HG02938 (cell line): ENCODE measurements around the gene FRAS1.
"Not testable (repeated sequence)": the region's sequence is repeated elsewhere in the genome, so short reads cannot be mapped to it uniquely, and the experiment has no call there.

ENCODE experiments used
- ATAC-seq: cut with Tn5 transposase; IDR thresholded peaks from one replicate; pipeline ENCODE4 v1.9.1; 2021; ENCODE audit warnings: mild to moderate bottlenecking, moderate library complexity; ENCODE audit not compliant: unreplicated experiment

The FRAS1 gene

GRCh38 chr4:78165758-78166157 lies 108.6 kb downstream of the FRAS1 start:
- ATAC-seq: no peak

- no peak for ATAC-seq
Observed at GRCh38 chr4:78166622-78167021, 109.5 kb downstream of the FRAS1 start.

GRCh38 chr4:78167510-78167909 lies 110.4 kb downstream of the FRAS1 start:
- no peak for ATAC-seq

GRCh38 chr4:78168029-78168428 lies 110.9 kb downstream of the FRAS1 start:
- no peak for ATAC-seq

- no peak for ATAC-seq
Observed at GRCh38 chr4:78169728-78170127, 112.6 kb downstream of the FRAS1 start.

- no peak for ATAC-seq
Observed at GRCh38 chr4:78171482-78171881, 114.4 kb downstream of the FRAS1 start.

- no peak for ATAC-seq
Observed at GRCh38 chr4:78174891-78175290, 117.8 kb downstream of the FRAS1 start.

- ATAC-seq: no peak
Observed at GRCh38 chr4:78179196-78179595, 122.1 kb downstream of the FRAS1 start.

- not testable (repeated sequence) for ATAC-seq
Observed at GRCh38 chr4:78181681-78182234, 124.6 kb downstream of the FRAS1 start.

GRCh38 chr4:78184584-78184983 lies 127.5 kb downstream of the FRAS1 start:
- no peak for ATAC-seq

GRCh38 chr4:78185117-78185516 lies 128.0 kb downstream of the FRAS1 start:
- ATAC-seq: no peak

- ATAC-seq: no peak
Observed at GRCh38 chr4:78186597-78187543, 129.7 kb downstream of the FRAS1 start.

GRCh38 chr4:78190068-78190467 lies 132.9 kb downstream of the FRAS1 start:
- ATAC-seq: no peak

GRCh38 chr4:78190595-78190994 lies 133.5 kb downstream of the FRAS1 start:
- no peak for ATAC-seq

GRCh38 chr4:78197947-78198346 lies 140.8 kb downstream of the FRAS1 start:
- no peak for ATAC-seq

- ATAC-seq: no peak
Observed at GRCh38 chr4:78199984-78200383, 142.9 kb downstream of the FRAS1 start.

- ATAC-seq: no peak
Observed at GRCh38 chr4:78200949-78201348, 143.8 kb downstream of the FRAS1 start.

GRCh38 chr4:78204176-78204575 lies 147.1 kb downstream of the FRAS1 start:
- ATAC-seq: no peak

GRCh38 chr4:78205591-78205990 lies 148.5 kb downstream of the FRAS1 start:
- ATAC-seq: no peak

- no peak for ATAC-seq
Observed at GRCh38 chr4:78207541-78207940, 150.4 kb downstream of the FRAS1 start.

- no peak for ATAC-seq
Observed at GRCh38 chr4:78207951-78208350, 150.8 kb downstream of the FRAS1 start.

GRCh38 chr4:78208896-78209295 lies 151.8 kb downstream of the FRAS1 start:
- ATAC-seq: not testable (repeated sequence)
